ENCODE data around the gene EIF5B.
"Not testable (repeated sequence)": the region's sequence is repeated elsewhere in the genome, so short reads cannot be mapped to it uniquely, and the experiment has no call there.

EIF5B gene

GRCh38 chr2:99340669-99341236 lies 3.6 kb downstream of the EIF5B start:
- Histone ChIP-seq H3K27me3 (ENCODE audit: control insufficient read depth, insufficient read depth, low read length) (no peaks in the 10 kb centered on the region), H3K36me3 (ENCODE audit: control insufficient read depth, insufficient read depth, low read length) (no peaks in the 10 kb centered on the region), H3K4me1 (ENCODE audit: control insufficient read depth, insufficient read depth, low read length) (peaks cover 10% of the 10 kb centered on the region), H3K27ac (ENCODE audit: low read depth, low read length) (no peak overlapping the region), H3K4me3 (ENCODE audit: low read length) (no peak overlapping the region), H3K9ac (ENCODE audit: low read length) (no peak overlapping the region)

- Histone ChIP-seq H3K4me3 (ENCODE audit: low read length) (no peak overlapping the region), H3K27ac (ENCODE audit: low read depth, low read length) (no peak overlapping the region), H3K36me3 (ENCODE audit: control insufficient read depth, insufficient read depth, low read length) (no peaks in the 10 kb centered on the region), H3K4me1 (ENCODE audit: control insufficient read depth, insufficient read depth, low read length) (peaks cover 10% of the 10 kb centered on the region), H3K27me3 (ENCODE audit: control insufficient read depth, insufficient read depth, low read length) (no peaks in the 10 kb centered on the region), H3K9ac (ENCODE audit: low read length) (no peak overlapping the region)
Observed at GRCh38 chr2:99342536-99342935, 5.3 kb downstream of the EIF5B start.

- H3K9ac ChIP-seq (ENCODE audit: low read length); H3K4me1 ChIP-seq (ENCODE audit: control insufficient read depth, insufficient read depth, low read length); H3K36me3 ChIP-seq (ENCODE audit: control insufficient read depth, insufficient read depth, low read length); H3K4me3 ChIP-seq (ENCODE audit: low read length); H3K27ac ChIP-seq (ENCODE audit: low read depth, low read length); H3K27me3 ChIP-seq (ENCODE audit: control insufficient read depth, insufficient read depth, low read length): not testable (repeated sequence)
Observed at GRCh38 chr2:99345446-99345845, 8.3 kb downstream of the EIF5B start.

DNA sequence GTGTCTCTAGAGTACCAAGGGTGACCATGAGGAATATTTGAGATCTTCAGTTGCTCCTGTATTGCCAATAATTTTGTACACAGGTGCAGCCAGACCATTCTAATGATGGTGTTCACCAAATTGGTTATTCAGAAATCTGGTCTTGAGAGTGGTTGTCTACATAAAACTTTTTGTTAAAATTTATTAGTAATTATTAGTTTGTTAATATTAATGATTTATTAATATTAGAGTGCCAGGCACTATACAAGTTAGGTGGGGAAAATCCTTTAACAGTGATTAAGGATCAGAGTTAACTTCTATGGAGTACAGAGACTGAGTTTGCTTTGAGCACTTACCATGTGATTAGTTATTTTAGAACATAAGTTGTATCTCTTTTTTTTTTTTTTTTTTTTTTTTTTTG lies 9.0 kb downstream of the EIF5B start:
- H3K27ac ChIP-seq (ENCODE audit: low read depth, low read length) = no peak overlapping the region
- no peak overlapping the region for H3K4me3 ChIP-seq (ENCODE audit: low read length)
- no peaks in the 10 kb centered on the region for H3K4me1 ChIP-seq (ENCODE audit: control insufficient read depth, insufficient read depth, low read length)
- H3K9ac ChIP-seq (ENCODE audit: low read length) = no peak overlapping the region
- H3K36me3 ChIP-seq (ENCODE audit: control insufficient read depth, insufficient read depth, low read length) = no peaks in the 10 kb centered on the region
- H3K27me3 ChIP-seq (ENCODE audit: control insufficient read depth, insufficient read depth, low read length) = no peaks in the 10 kb centered on the region

- Histone ChIP-seq H3K27me3 (ENCODE audit: control insufficient read depth, insufficient read depth, low read length) (no peaks in the 10 kb centered on the region), H3K4me1 (ENCODE audit: control insufficient read depth, insufficient read depth, low read length) (no peaks in the 10 kb centered on the region), H3K4me3 (ENCODE audit: low read length) (no peak overlapping the region)
Observed at GRCh38 chr2:99348173-99348572, 11.0 kb downstream of the EIF5B start.

GRCh38 chr2:99350194-99350593 lies 13.0 kb downstream of the EIF5B start:
- H3K27ac ChIP-seq (ENCODE audit: low read depth, low read length) = no peak overlapping the region
- no peaks in the 10 kb centered on the region for H3K4me1 ChIP-seq (ENCODE audit: control insufficient read depth, insufficient read depth, low read length)
- H3K4me3 ChIP-seq (ENCODE audit: low read length) = no peak overlapping the region
- H3K27me3 ChIP-seq (ENCODE audit: control insufficient read depth, insufficient read depth, low read length) = no peaks in the 10 kb centered on the region
- no peaks in the 10 kb centered on the region for H3K36me3 ChIP-seq (ENCODE audit: control insufficient read depth, insufficient read depth, low read length)
- H3K9ac ChIP-seq (ENCODE audit: low read length) = no peak overlapping the region

More at GRCh38 chr2:99348173-99348572, 11.0 kb downstream of the EIF5B start:
- Histone ChIP-seq H3K9ac (ENCODE audit: low read length) (no peak overlapping the region), H3K36me3 (ENCODE audit: control insufficient read depth, insufficient read depth, low read length) (no peaks in the 10 kb centered on the region), H3K27ac (ENCODE audit: low read depth, low read length) (no peak overlapping the region)

- no peak overlapping the region for H3K27ac ChIP-seq (ENCODE audit: low read depth, low read length)
- H3K9ac ChIP-seq (ENCODE audit: low read length) = no peak overlapping the region
- no peaks in the 10 kb centered on the region for H3K36me3 ChIP-seq (ENCODE audit: control insufficient read depth, insufficient read depth, low read length)
- no peak overlapping the region for H3K4me3 ChIP-seq (ENCODE audit: low read length)
- H3K27me3 ChIP-seq (ENCODE audit: control insufficient read depth, insufficient read depth, low read length) = no peaks in the 10 kb centered on the region
- H3K4me1 ChIP-seq (ENCODE audit: control insufficient read depth, insufficient read depth, low read length) = no peaks in the 10 kb centered on the region
Observed at GRCh38 chr2:99354070-99354469, 16.9 kb downstream of the EIF5B start.

- H3K4me1 ChIP-seq (ENCODE audit: control insufficient read depth, insufficient read depth, low read length); H3K36me3 ChIP-seq (ENCODE audit: control insufficient read depth, insufficient read depth, low read length): not testable (repeated sequence)
Observed at GRCh38 chr2:99354825-99355224, 17.6 kb downstream of the EIF5B start.

GRCh38 chr2:99356853-99357252 lies 19.7 kb downstream of the EIF5B start:
- no peaks in the 10 kb centered on the region for H3K36me3 ChIP-seq (ENCODE audit: control insufficient read depth, insufficient read depth, low read length)
- H3K9ac ChIP-seq (ENCODE audit: low read length) = no peak overlapping the region
- no peak overlapping the region for H3K27ac ChIP-seq (ENCODE audit: low read depth, low read length)
- H3K27me3 ChIP-seq (ENCODE audit: control insufficient read depth, insufficient read depth, low read length) = no peaks in the 10 kb centered on the region
- no peak overlapping the region for H3K4me3 ChIP-seq (ENCODE audit: low read length)
- no peaks in the 10 kb centered on the region for H3K4me1 ChIP-seq (ENCODE audit: control insufficient read depth, insufficient read depth, low read length)

More at GRCh38 chr2:99354825-99355224, 17.6 kb downstream of the EIF5B start:
- not testable (repeated sequence) for H3K4me3 ChIP-seq (ENCODE audit: low read length); H3K27ac ChIP-seq (ENCODE audit: low read depth, low read length); H3K9ac ChIP-seq (ENCODE audit: low read length); H3K27me3 ChIP-seq (ENCODE audit: control insufficient read depth, insufficient read depth, low read length)

- Histone ChIP-seq H3K4me1 (ENCODE audit: control insufficient read depth, insufficient read depth, low read length) (no peaks in the 10 kb centered on the region), H3K36me3 (ENCODE audit: control insufficient read depth, insufficient read depth, low read length) (peaks cover 19% of the 10 kb centered on the region)
Observed at GRCh38 chr2:99365661-99366060, 28.5 kb downstream of the EIF5B start.

GRCh38 chr2:99368854-99369253 lies 31.7 kb downstream of the EIF5B start:
- peaks cover 26% of the 10 kb centered on the region for H3K36me3 ChIP-seq (ENCODE audit: control insufficient read depth, insufficient read depth, low read length)
- H3K27ac ChIP-seq (ENCODE audit: low read depth, low read length); H3K4me1 ChIP-seq (ENCODE audit: control insufficient read depth, insufficient read depth, low read length); H3K27me3 ChIP-seq (ENCODE audit: control insufficient read depth, insufficient read depth, low read length); H3K4me3 ChIP-seq (ENCODE audit: low read length); H3K9ac ChIP-seq (ENCODE audit: low read length): not testable (repeated sequence)

More at GRCh38 chr2:99365661-99366060, 28.5 kb downstream of the EIF5B start:
- Histone ChIP-seq H3K27ac (ENCODE audit: low read depth, low read length) (no peak overlapping the region), H3K4me3 (ENCODE audit: low read length) (no peak overlapping the region), H3K27me3 (ENCODE audit: control insufficient read depth, insufficient read depth, low read length) (no peaks in the 10 kb centered on the region), H3K9ac (ENCODE audit: low read length) (no peak overlapping the region)

GRCh38 chr2:99373144-99373543 lies 36.0 kb downstream of the EIF5B start:
- no peak overlapping the region for H3K9ac ChIP-seq (ENCODE audit: low read length)
- H3K4me3 ChIP-seq (ENCODE audit: low read length) = no peak overlapping the region
- peaks cover 20% of the 10 kb centered on the region for H3K36me3 ChIP-seq (ENCODE audit: control insufficient read depth, insufficient read depth, low read length)
- no peak overlapping the region for H3K27ac ChIP-seq (ENCODE audit: low read depth, low read length)
- H3K4me1 ChIP-seq (ENCODE audit: control insufficient read depth, insufficient read depth, low read length) = no peaks in the 10 kb centered on the region
- H3K27me3 ChIP-seq (ENCODE audit: control insufficient read depth, insufficient read depth, low read length) = no peaks in the 10 kb centered on the region

GRCh38 chr2:99374747-99375146 lies 37.6 kb downstream of the EIF5B start:
- peaks cover 20% of the 10 kb centered on the region for H3K36me3 ChIP-seq (ENCODE audit: control insufficient read depth, insufficient read depth, low read length)
- H3K4me1 ChIP-seq (ENCODE audit: control insufficient read depth, insufficient read depth, low read length) = no peaks in the 10 kb centered on the region
- H3K9ac ChIP-seq (ENCODE audit: low read length) = no peak overlapping the region
- no peaks in the 10 kb centered on the region for H3K27me3 ChIP-seq (ENCODE audit: control insufficient read depth, insufficient read depth, low read length)
- H3K27ac ChIP-seq (ENCODE audit: low read depth, low read length) = no peak overlapping the region
- H3K4me3 ChIP-seq (ENCODE audit: low read length) = no peak overlapping the region
